GM18508 (cell line): ENCODE data around the gene CHMP6.

Experiments used
- ATAC-seq: cut with Tn5 transposase; IDR thresholded peaks from one replicate; pipeline ENCODE4 v1.9.1; 2021; ENCODE audit warnings: moderate number of reproducible peaks; ENCODE audit not compliant: insufficient read depth, unreplicated experiment

CHMP6 gene

DNA sequence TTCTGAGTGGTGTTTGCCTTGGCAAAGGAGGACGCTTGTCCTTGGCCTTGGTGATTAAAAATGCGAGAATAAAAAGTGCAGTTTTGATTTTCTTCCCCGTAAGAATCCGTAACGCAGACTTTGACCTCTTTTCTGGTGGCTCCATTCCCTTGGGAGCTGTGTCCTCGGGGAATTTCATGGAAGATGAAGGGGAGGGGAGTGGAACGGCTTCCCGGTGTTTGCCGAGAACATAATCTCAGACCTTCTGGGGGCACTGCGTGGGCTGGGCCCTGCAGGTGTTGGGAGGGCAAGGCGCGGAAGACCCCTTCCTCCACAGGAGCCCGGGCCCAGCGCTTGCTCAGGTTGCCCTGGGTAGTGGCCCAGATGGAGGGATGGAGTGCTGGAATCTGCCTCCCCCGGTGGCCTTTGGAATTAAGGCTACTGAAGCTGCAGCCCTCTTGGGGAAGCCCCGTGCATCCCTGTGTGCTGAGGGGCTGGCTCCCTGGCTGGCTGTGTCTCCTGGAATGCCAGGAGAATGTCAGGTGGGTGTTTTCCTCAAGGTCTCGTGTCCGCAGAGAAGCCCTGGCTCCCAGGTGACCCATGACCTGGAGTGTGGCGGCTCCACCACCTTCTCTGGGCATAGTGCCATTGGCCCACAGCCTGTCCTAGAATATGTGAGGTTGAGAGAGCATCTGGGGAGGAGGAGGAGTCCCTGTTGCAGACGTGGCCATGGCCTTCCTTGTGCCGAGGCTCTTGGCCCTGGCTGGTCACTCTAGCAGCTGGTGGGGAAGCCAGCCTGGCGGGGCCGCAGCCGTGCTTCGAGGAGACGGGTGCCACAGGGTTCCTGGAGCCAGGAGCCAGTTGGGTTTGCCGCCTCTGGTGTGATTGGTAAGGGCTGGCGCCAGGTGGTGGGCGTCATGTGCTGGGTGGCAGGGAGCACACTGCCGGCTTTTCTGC is 46.4 kb downstream of the CHMP6 start:
- no peak for ATAC-seq

DNA sequence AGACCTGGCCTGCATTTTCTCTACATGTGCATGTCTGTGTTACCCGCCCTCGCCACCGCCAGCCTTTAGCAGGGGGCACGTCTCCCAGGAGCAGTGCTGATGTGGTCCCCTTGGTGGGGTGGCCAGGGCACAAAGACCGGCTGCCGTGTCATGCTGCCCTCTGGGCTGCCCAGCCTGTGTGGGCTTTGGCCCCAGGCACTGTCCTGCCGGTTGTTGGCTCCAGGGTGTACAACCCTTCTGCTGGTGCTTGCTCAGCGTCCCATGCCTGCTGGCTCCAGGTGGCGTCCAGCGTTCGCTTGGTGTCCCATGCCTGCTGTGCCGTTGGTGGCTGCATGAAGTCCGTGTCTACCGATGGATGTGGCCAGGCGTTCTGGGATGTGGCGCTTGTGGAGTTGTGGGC is 47.5 kb downstream of the CHMP6 start:
- ATAC-seq, result no peak

DNA sequence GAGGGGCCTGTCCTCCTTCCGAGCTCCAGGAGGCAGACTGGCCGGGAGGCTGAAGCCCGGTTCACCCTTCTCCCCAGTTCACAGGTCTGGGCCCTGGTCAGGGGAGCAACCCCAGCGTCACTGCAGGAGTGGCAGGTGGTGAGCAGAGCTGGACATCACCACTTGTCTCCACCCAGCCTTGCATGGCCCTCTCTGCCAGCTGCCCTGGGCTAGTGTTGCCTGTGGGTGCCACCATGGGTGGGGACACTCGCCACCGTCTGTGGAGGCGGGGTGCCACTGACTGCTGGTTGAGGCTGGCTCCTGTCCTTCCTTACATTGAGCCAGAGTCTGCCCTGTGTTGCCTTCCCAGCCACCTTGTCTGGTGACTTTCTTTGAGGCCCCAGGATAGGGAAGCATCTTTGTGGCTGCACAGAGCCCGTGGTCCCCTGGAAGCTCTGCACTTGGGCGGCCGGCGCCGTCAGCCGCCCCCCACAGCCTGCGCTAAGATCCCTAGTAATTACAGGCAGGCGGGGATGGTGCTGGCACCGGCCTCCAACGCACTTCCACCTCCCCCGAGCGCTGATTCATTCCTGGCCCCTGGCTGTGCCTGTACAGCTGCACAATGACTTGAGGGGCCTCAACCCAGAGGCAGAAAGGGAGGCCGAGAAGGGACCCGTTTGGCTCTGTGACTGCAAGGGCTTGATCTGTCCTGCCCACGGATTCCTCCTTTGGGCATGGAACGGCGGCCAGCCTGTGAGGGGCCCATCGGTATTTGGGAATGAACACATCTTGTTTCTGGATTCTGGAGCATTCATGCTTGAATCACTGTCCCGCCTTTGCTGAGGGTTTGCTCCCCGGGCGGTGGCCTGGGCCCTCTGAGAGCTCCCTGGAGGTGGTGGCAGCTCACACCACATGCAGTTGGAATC is 48.5 kb downstream of the CHMP6 start:
- ATAC-seq, result no peak

DNA sequence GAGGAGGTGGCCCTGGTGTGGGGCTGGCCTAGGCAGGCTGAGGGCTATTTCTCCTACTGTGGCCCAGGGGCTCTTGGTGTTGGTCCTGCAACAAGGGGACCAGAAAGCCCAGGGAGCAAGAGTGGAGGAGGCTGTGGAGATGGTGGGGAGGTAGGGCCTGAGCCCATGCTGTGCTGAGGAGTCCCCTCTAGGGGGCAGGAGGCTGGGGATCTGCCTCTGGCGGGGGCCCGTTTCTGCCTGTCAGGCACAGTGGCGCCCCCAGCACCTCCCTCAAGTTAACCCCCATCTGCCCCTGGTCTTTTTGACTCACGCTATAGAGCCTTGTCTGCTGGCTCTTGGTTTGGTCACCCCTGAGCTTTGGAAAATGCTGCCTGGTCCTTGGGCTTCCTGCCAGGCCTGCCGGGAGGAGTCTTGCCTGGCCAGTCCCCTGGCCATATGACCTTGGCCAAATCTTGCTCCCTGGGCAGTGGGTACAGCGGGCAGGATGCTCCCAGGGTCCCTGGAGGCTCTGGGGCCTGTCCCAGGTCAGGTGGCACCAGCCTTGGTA is 49.2 kb downstream of the CHMP6 start:
- ATAC-seq, result no peak

DNA sequence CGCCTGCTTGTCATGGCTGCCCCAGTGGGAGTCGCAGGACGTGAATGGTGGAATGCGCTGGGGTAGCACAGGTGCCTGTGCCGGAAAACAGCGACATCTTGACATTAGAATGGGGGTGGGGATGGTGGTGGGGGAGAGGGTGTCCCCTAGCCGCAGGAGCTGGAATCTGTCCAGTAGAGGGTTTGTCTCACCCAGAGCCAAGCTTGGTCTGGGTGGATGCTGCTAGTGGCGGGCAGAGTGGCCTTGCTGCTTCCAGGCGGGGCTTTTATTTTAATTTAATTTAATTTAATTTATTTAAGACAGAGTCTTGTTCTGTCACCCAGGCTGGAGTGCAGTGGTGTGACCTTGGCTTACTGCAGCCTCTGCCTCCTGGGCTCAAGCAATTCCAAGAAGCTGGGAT is 51.0 kb downstream of the CHMP6 start:
- ATAC-seq, result no peak

DNA sequence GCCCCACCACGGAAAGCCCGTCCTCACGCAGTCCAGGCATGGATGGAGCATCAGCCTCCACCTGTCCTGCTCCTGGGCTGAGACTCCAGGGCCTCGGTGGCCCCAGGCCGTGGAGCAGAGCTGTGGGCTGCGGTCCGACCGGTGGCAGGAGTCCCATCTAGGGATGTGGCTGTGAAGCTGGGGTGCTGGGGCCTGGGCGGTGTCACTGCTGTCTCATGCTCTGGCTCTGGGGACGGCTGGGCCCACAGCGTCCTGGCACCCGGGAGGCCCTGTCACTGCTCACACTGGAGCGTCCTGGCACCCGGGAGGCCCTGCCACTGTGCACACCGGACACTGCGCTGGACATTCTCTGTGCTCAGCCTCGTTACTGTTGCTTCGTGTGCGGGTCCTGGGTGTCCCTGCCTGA is 51.7 kb downstream of the CHMP6 start:
- no peak for ATAC-seq

DNA sequence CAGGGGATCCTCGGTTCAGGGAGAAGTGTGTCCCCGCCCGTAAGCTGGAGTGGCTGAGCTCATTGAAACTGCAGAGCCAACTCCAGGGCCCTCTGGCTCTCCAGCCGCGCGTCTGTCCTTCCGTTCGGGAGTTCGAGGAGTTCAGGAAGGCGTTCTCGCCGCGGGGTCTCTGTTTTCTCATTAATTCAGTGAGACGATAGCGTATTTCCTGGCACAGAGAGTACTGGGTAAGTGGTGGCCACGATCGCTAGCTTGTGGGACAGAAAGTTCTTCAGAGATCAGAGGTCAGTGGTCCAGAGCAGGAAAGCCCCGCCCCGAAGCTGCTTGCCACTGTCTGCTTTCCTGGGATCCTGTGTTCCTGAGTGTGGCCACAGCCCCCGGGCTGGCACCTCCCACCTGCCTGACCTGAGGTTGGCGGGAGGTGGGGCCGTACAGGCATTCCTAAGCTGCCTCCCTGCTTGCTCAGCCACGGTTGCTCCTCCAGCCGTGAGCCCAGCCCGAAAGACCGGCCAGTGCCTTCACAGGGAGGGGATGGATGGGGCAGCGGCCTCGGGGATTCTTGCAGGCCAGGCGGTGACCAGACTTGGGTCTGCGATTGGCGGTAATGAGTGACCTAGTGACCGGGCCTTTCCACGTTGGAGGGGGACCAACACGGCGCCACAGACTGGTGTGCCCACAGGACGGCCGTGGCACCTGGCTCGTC is 52.2 kb downstream of the CHMP6 start:
- no peak for ATAC-seq

DNA sequence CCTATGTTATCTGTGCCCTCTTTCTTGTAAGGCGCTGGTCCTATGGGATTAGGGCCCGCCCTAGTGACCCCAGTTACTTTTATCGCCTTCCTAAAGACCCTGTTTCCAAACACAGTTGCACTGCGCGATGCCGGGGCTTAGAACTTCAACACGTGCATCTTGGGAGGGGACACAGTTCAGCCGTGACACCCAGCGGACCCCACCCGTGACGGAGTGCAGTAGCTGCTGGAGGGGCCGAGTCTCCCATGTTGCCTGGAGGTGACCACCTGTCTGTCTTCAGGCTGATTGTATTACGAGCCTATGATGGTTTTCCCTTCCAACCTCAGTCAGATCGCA is 52.8 kb downstream of the CHMP6 start:
- ATAC-seq, result no peak

DNA sequence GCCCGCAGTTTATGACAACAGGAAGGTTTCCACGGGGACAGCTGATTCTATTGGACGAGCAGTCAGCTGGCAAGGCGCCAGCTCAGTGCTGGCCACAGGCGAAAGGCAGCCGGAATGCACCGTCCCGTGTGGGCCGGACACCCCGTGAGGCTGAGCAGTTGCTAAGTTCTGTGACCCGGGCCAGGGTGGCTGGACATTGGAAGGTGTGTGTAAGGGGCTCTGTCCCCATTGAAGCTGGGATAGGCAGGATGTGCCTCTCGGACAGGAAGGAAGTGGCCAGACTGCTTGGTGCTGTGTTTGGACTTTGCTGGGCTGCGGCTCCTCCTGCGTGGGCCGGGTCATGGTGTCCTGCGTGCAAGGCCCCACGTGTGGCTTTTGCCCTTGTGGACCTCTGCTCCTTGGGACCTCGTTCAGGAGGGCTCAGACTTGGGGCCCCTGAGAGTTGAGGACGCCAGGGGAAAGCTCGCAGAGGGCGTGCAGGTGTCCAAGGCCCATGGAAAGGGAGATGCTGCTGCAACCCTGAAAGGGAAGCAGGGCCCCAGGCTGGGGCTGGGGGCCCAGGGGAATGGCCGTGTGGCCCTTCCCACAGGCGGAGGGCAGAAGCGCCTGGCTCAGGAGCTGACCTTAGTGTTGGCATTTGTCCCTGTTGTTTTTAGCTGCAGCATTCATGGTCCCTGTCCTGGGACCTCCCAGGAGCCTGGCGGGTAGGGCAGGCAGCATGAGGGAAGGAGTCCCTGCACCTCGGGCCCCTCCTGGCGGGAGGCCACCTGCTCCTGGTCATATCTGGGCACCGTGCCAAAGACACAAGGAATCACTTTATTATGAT is 53.3 kb downstream of the CHMP6 start:
- no peak for ATAC-seq

DNA sequence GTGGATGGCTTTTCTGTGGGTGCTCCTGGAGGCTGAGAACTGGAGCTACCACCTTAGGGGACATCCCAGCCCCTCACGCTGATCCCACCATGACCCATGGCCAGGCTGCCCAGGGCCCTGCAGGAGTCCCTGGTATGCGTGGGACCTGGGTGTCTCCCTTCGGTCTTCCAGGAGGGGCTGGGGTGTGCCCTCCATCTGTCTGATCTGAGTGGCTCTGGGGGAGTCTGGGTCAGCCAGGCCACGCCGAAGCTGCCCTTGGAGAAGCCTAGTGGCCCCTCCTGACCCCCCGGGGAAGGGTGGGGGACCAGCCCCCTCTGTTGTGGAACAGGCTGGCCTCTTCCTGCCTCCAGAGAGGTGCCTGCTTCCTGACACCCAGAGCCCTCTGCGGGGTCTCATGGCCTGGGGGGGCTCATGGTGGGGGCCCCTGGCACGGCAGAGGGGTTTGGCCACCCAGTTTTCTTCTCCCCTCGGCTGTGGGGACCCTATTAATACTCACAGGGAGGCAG is 54.0 kb downstream of the CHMP6 start:
- ATAC-seq, result no peak

DNA sequence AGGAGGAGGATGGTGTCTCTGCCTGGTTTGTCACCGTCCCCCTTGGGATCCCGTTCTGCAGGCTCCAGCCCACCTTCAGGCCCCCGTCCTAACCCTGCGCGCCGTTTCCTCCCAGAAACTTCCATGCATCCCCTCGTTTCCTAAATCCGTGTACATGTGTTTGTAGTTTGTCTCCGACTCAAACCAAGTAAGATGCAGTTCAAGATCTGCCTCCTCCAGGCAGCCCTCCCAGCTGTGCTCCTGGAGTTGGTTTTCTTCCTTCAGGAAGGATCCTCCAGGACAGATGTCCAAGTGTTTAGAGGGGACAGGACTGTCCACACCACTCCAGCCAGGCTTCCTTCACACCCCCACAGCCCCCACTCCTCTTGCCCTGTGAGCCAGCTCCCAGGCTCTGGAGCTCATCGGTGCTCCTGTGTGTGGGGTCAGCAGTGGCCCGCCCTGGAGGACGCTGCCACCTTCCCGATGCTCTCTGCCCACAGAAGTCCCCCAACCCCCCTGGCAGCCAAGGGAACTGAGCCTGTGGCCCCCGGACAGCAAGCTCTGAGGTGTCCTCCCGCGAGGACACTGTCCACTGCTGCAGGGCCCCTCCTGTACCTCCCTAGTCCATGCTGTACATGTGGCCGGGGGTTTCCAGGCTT is 54.6 kb downstream of the CHMP6 start:
- no peak for ATAC-seq

DNA sequence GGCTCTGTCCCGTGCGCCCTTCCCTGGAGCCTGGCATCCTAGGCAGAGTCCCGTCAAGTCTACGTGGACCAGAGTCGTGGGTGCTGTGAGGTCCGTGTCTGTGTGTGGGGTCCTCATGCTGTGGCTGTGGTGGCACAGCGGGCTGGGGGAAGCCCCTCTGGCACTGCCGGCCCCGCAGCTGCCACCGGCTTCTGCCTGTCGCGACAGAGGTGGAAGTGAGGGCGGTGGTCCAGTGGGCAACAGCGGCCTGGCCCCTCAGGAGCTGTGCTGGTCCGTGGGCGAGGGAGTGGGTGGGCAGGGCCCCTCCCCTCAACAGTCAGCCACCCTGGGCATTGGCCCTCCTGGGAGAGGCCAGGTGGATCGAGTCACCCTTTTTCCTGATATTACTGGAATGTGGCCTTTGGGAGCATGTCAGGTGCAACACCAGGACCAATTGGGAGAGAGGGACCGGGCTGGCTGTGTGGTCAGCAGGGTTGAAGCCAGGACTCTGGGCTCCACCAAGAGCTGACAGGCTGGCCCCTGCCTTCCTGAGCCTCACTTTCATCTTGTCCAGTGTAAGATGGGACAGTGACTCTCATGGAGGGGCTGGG is 55.2 kb downstream of the CHMP6 start:
- ATAC-seq, result no peak

DNA sequence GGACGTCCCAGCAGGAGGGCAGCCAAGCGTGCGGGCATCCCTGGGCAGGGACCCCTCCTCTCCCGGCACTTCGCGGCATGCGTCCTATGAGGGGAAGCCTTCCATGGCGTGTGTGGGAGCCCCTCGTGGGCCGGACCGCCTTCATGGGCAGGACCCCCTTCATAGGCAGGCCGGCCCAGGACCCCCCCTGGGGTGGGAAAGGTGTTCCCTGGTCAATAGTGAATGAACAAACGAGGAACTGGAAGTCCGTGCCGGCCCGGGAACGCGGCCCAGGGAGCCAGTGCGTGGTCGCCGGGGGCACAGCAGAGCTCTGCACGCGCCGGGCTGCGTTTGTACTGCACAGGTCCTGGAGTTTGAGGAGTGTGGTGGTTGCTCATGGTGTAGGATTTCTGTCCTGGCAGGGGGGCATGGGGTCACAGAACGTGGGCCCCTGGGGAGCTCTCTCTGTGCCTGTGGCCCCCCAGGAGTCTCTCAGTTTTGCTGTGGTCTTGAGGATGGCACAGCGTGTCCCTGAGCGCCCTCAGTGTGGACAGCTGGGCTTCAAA is 57.3 kb downstream of the CHMP6 start:
- ATAC-seq, result no peak

DNA sequence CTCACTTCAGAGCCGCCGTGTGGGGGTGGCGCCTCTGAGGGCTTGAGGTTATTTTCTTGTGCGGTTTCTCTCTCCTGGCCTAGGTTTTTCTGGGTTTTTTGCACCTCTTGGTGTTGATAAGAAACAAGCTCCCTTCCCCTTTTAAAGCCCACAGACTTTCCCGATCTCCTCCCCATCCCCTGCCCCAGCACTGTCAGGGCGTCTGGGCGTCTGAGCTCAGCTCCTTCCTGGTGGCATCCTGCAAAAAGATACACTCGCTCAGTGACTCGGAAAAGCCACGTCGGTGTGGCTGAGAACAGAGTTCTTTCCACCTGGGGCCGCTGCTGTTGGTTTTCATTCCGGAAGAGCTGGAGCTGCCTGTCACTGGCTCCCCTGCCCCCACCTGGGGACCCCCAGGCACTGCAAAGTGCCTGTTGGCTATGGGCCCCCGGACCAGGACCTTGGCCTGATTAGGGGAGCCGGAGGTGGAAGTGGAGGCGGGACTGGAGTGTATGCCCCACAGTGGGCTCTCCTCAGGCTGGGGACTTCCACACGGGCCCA is 57.8 kb downstream of the CHMP6 start:
- no peak for ATAC-seq
